ENCODE measurements around the gene BORA. TPM values are rescaled to one million over a fixed set of nuclear protein-coding genes. Genes with fewer than 3 reads are reported as not detected.

Gene BORA
- total RNA-seq, 2 donors from 2014 or later = 0.99 to 1.6 TPM

- Histone ChIP-seq H3K36me3 (replicated peaks in 1 of 2; ENCODE audit: insufficient read depth in 1 of 2, low read depth in 2 of 2) (no peaks in the 10 kb centered on the region), H3K4me1 (no peaks in the 10 kb centered on the region), H3K27ac (no peak overlapping the region), H3K9me3 (no peaks in the 10 kb centered on the region), H3K4me3 (no peak overlapping the region), H3K27me3 (no peaks in the 10 kb centered on the region)
- DNase-seq (no peak), ATAC-seq (no peak)
- TF ChIP-seq CTCF (IDR thresholded peaks at IDR 0.05) = no peak
- no peak for TF ChIP-seq POLR2A (IDR thresholded peaks at IDR 0.05)
- intact Hi-C loops (cut with DNase I) = no loop called here
These were observed 38.5 kb upstream of the BORA start for GRCh38 chr13:72689181-72689696.

GRCh38 chr13:72692884-72693514 is 34.7 kb upstream of the BORA start:
- no peak for ATAC-seq
- intact Hi-C loops (cut with DNase I) = no loop called here
- 51 to 52% methylated on average over 5 of the region's 5 CpGs for WGBS, 2 donors

GRCh38 chr13:72693832-72694231 is 33.9 kb upstream of the BORA start:
- Histone ChIP-seq H3K36me3 (replicated peaks in 1 of 2; ENCODE audit: insufficient read depth in 1 of 2, low read depth in 2 of 2) (no peaks in the 10 kb centered on the region), H3K27me3 (no peaks in the 10 kb centered on the region), H3K27ac (no peak overlapping the region), H3K4me1 (no peaks in the 10 kb centered on the region), H3K4me3 (no peak overlapping the region), H3K9me3 (no peaks in the 10 kb centered on the region)
- 64 to 66% methylated on average over 5 of the region's 5 CpGs for WGBS, 2 donors
- TF ChIP-seq POLR2A (IDR thresholded peaks at IDR 0.05) (no peak), CTCF (IDR thresholded peaks at IDR 0.05) (no peak)
- DNase-seq (no peak), ATAC-seq (no peak)
- intact Hi-C loops (cut with DNase I) = no loop called here

More at GRCh38 chr13:72692884-72693514, 34.7 kb upstream of the BORA start:
- Histone ChIP-seq H3K27ac (no peak overlapping the region), H3K27me3 (no peaks in the 10 kb centered on the region), H3K9me3 (no peaks in the 10 kb centered on the region), H3K4me3 (no peak overlapping the region), H3K4me1 (no peaks in the 10 kb centered on the region), H3K36me3 (replicated peaks in 1 of 2; ENCODE audit: insufficient read depth in 1 of 2, low read depth in 2 of 2) (no peaks in the 10 kb centered on the region)
- TF ChIP-seq CTCF (IDR thresholded peaks at IDR 0.05) (no peak), POLR2A (IDR thresholded peaks at IDR 0.05) (no peak)
- DNase-seq = no peak

GRCh38 chr13:72694314-72694713 is 33.4 kb upstream of the BORA start:
- TF ChIP-seq CTCF (IDR thresholded peaks at IDR 0.05) (no peak), POLR2A (IDR thresholded peaks at IDR 0.05) (no peak)
- no peaks in the 10 kb centered on the region for H3K9me3 ChIP-seq
- intact Hi-C loops (cut with DNase I) = no loop called here
- no peaks in the 10 kb centered on the region for H3K27me3 ChIP-seq
- DNase-seq (no peak), ATAC-seq (no peak)
- no peak overlapping the region for H3K4me3 ChIP-seq
- WGBS, 2 donors = 44 to 45% methylated on average over 8 of the region's 8 CpGs
- no peaks in the 10 kb centered on the region for H3K36me3 ChIP-seq (replicated peaks in 1 of 2; ENCODE audit: insufficient read depth in 1 of 2, low read depth in 2 of 2)
- H3K4me1 ChIP-seq = no peaks in the 10 kb centered on the region
- no peak overlapping the region for H3K27ac ChIP-seq

GRCh38 chr13:72696579-72696978 is 31.1 kb upstream of the BORA start:
- no peaks in the 10 kb centered on the region for H3K27me3 ChIP-seq
- H3K4me3 ChIP-seq = no peak overlapping the region
- no peak overlapping the region for H3K27ac ChIP-seq
- ATAC-seq = no peak
- WGBS, 2 donors = 0 to 3% methylated on average over 1 of the region's 1 CpG
- H3K9me3 ChIP-seq = no peaks in the 10 kb centered on the region
- intact Hi-C loops (cut with DNase I) = no loop called here
- no peaks in the 10 kb centered on the region for H3K36me3 ChIP-seq (replicated peaks in 1 of 2; ENCODE audit: insufficient read depth in 1 of 2, low read depth in 2 of 2)
- no peak for TF ChIP-seq POLR2A (IDR thresholded peaks at IDR 0.05)
- TF ChIP-seq CTCF (IDR thresholded peaks at IDR 0.05) = peak in 6 of 7 experiments; percentile 21 to 34 (median 29)
- H3K4me1 ChIP-seq = no peaks in the 10 kb centered on the region
- DNase-seq = no peak
